HG03354 (cell line): ENCODE results near the gene SMYD4.
"Not testable (repeated sequence)": the region's sequence is repeated elsewhere in the genome, so short reads cannot be mapped to it uniquely, and the experiment has no call there.

Experiments used
- ATAC-seq: cut with Tn5 transposase; IDR thresholded peaks from one replicate; pipeline ENCODE4 v1.9.1; 2021; ENCODE audit warnings: mild to moderate bottlenecking; ENCODE audit not compliant: unreplicated experiment, poor library complexity, severe bottlenecking

Gene SMYD4

DNA sequence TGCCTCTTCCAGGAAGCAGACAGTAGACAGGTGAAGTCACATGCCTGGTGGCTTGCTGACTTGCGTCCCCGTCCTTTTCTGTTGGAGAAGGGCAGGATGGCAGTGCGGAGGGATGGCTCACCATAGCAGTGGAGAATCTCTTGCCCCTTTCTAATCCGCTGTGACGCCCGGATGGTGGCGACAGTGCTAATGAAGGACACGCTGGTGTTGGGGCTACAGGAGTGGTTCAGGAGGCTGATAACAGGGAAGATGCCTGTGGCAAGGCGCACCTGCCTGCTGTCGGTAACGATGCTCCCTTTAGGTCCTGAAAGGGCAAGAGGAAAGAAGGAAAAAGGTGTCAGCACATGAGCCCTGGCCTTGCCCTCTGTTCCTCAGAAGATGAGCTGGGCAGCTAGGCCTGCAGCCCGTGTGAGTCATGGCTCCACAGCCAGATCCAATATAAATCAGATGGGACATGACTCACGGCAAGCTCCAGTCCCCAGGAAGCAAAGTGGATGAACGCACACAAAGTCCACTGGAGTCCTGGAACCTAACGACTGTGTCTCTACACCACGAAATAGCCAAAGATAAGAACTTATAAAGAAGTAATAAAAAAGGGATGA lies 42.3 kb downstream of the SMYD4 start:
- no peak for ATAC-seq

DNA sequence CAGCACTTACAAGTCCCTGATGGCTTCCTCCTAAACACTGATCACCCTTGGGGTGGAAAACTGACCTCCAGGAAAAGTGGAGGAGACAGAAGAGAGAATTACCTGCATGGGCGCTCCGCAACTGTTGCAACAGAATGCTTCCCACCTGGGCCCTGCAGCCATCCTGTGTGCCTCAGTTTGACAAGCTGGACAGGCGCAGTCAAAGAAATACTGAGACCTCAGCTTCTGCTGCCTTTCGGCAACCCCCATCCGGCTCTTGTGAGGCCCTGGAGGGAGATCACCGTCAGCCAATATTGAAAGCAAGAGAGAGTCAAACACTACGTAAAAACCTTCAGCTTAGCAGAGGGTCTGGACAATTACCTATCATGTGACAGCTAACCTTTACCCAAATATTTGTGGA lies 43.0 kb downstream of the SMYD4 start:
- no peak for ATAC-seq

DNA sequence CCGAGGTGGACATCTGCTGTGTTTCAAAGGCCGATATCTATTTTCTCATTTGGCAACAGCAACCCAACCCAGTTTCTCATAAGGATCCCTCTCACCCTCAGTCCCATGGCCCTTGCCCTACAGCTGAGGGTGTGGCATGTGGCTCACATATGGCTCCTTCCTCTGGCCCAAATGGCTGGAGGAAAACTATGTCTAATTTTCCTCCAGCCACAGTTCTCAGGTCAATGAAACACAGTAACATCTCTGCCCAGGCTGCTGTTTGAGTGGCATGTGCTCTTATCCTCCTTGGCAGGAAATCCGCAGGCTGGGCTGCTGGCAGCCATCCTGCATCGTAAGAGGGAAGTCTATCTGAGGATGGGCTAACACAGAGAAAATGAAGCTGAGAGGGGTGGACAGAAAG lies 43.8 kb downstream of the SMYD4 start:
- ATAC-seq: no peak

DNA sequence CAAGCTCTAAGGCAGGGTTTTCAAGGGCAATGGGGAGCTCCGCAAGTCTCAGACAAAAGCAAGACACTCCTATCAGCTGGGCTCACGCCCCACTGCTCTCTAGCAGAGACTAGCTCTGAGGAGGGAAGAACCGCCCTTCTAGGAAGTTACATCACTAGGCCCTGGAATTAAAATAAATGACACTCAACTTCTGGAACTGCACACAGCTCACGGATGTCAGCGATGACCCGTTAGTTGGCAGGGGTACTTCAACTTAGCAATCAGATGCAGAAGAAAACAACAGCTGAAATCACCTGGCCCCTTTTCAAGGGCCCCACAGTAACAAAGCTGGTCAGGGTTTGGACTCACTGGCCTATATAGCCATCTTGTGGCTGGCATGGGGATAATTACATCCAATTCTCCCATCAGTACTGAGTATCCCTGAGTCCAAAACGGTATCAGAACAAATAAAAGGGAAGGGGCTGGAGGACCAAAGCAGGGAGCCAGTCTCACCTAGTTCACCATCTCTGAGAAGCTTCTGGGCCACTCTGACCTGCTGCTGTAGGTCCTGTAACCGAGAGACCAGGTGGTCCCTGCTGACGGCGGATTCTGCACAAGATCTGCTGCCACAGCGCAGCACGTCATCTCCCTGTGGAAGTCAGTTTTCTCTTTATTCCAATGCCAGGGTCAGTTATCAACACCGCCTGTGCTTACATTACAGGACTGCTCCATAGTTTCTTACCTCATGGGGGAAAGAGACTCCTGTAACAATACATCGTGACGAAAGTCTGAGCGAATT lies 45.7 kb downstream of the SMYD4 start:
- no peak for ATAC-seq

DNA sequence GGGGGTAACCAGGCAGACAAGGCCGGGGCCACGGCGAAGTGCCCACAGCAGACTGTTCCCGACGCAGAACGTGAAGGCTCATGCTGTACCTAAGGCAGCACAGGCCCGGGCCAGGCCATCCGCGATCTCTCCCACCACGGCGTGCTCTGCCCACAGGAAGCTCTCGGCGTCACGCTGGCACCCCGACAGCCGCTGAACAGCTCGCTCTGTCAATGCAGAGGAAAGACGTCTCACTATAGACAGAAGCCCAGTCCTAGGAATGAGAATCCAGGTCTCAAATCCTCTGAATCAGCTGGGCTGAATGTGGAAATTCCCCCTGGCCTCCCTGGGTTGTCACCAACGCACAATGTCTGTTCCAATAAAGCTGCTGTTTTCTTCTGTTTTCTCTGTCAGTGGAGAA lies 46.4 kb downstream of the SMYD4 start:
- ATAC-seq: no peak

DNA sequence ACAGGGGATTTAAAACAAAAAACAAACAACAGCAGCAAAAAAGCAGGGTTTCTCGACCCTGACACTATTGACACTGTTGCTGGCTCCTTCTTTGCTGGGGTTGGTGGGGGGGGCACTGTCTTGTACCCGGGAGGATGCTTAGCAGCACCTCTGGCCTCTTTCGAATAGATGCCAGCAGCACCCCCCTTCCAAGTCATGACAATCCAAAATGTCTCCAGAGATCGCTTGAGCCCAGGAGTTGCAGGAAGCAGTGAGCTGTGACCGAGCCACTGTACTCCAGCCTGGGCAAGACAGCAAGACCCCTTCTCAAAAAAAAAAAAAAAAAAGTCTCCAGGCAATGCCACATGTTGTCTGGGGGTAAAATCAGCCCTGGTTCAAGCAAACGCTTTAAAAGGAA lies 47.5 kb downstream of the SMYD4 start:
- ATAC-seq: no peak

DNA sequence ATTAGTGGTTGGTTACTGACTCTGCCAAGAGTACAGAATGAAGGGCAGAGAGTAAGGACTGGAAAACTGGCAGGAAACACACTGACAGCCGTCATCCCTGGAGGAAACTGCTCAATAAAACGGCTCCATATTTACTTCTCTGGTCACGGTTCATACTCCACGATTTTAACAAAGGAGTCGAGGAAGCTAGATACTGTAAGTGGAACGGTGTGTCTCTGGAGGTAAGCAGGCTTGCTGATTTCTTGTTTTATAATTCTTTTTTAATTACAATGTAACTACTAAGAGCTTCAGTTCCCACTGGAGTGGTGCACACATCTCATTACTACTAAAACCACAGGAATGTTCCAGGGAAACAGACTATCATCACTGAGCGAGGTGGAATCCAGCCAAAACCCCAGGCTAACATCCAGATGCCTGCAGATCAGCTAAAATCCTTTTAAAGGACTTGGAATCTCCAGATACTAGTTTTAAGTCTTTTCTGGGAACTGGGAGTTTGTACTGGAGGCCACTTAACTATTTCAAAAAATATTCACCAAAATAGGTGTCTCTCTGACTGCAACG lies 50.1 kb downstream of the SMYD4 start:
- ATAC-seq: no peak

DNA sequence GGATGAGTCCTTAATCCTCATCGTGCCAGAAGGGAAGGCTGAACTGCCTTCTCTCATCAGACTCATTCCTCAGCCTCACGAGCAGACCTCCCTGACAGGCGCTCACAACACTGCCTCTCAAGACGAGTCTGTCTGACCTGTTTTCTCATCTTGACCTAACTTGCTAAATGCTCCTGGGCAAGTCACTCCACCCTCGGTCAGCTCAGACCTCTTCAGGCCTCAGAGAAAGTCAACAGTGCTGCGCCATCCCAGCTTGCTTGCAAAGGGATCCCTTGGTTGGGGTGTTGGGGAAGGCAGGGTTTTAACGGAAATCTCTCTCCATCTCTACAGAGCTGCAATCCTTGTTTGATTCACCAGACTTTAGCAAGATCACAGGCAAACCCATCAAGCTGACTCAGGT lies 52.8 kb downstream of the SMYD4 start:
- ATAC-seq: no peak

DNA sequence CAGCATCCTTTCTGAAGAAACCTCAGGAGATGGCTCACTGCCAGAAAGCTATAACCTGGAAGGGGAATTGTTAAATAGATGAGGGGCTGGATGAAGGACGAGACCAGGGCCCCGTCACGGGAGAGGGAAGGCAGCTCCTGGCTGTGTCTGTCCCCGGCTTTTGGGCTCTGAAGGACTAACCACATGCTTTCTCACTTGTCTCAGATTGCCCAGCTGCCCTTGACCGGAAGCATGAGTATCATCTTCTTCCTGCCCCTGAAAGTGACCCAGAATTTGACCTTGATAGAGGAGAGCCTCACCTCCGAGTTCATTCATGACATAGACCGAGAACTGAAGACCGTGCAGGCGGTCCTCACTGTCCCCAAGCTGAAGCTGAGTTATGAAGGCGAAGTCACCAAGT lies 53.4 kb downstream of the SMYD4 start:
- ATAC-seq: no peak

DNA sequence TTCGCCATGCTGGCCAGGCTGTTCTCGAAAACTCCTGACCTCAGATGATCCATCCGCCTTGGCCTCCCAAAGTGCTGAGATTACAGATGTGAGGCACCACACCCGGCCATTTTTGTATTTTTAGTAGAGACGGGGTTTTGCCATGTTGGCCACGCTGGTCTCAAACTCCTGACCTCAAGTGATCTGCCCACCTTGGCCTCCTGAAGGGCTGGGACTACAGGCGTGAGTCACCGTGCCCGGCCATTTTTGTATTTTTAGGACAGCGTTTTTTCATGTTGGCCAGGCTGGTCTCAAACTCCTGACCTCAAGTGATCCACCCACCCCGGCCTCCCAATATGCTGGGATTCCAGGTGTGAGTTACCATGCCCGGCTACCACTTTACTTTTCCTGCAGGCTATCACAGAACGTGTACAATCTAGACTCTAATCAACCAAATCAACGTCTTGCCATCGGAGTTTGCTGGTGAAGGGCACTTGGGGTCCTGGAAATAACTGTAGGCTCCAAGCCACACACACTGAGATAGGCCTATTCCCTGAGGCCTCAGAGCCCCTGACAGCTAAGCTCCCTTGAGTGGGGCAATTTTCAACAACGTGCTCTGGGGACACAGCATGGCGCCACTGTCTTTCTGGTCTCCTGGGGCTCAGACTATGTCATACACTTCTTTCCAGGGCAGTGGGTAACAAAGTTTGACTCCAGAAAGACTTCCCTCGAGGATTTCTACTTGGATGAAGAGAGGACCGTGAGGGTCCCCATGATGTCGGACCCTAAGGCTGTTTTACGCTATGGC lies 55.1 kb downstream of the SMYD4 start:
- ATAC-seq: no peak

DNA sequence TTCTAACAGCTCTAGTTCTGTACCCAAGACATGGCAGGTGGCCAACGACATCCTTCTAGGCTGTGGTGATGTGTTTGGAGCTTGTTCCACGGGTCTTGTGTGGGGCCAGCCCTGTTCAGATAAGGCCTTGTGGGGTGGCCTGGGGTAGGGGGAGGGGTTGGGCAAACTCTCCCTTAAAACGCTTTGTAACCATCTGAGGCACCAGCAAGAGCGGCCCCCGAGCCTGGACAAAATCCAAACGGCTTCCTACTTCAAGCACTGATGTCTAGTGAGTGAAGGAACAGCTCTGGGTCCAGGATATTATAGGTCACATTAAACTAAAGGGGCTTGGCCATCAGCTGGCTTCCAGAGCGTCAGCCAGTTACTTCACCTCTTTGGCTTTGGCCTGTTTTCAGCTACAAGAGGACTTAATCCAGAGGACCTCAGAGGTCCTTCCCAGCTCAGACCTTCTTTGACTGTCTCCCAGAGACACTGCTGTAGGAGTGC lies 56.0 kb downstream of the SMYD4 start:
- ATAC-seq: no peak

DNA sequence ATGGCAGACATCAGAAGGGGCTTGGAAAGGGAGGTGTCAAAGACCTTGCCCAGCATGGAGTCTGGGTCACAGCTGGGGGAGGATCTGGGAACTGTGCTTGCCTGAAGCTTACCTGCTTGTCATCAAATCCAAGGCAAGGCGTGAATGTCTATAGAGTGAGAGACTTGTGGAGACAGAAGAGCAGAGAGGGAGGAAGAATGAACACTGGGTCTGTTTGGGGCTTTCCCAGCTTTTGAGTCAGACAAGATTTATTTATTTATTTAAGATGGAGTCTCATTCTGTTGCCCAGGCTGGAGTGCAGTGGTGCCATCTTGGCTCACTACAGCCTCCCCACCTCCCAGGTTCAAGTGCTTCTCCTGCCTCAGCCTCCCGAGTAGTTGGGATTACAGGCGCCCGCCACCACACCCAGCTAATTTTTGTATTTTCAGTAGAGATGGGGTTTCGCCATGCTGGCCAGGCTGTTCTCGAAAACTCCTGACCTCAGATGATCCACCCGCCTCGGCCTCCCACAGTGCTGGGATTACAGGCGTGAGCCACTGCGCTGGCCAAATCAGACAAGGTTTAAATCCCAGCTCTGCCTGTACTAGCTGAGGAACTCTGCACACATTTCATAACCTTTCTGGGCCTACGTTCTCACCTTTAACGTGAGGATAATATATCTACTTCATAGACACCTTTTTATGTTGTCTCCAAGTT lies 56.6 kb downstream of the SMYD4 start:
- not testable (repeated sequence) for ATAC-seq

DNA sequence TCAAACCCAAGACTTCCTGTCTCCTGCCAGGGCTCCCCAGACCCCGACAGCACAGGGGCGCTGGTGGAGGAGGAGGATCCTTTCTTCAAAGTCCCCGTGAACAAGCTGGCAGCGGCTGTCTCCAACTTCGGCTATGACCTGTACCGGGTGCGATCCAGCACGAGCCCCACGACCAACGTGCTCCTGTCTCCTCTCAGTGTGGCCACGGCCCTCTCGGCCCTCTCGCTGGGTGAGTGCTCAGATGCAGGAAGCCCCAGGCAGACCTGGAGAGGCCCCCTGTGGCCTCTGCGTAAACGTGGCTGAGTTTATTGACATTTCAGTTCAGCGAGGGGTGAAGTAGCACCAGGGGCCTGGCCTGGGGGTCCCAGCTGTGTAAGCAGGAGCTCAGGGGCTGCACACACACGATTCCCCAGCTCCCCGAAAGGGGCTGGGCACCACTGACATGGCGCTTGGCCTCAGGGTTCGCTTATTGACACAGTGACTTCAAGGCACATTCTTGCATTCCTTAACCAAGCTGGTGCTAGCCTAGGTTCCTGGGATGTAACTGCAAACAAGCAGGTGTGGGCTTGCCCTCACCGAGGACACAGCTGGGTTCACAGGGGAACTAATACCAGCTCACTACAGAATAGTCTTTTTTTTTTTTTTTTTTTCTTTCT lies 59.8 kb downstream of the SMYD4 start:
- no peak for ATAC-seq

DNA sequence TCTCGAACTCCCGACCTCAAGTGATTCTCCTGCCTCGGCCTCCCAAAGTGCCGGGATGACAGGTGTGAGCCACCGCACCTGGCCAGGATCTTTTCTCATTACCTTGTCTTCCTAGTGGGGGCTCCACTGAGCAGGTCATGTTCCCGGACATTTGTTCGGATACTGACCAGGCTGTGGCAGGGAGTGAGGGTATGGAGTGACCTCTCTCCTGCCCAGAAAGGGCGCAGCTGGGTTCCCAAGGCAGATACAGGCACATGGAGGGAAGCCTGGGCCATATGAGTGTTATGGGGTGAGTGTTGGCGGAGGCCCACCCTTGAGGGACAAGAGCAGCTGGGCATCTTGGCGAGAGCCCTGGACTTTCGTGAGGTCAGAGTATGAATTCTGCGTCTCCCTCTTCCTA lies 62.3 kb downstream of the SMYD4 start:
- ATAC-seq: no peak

DNA sequence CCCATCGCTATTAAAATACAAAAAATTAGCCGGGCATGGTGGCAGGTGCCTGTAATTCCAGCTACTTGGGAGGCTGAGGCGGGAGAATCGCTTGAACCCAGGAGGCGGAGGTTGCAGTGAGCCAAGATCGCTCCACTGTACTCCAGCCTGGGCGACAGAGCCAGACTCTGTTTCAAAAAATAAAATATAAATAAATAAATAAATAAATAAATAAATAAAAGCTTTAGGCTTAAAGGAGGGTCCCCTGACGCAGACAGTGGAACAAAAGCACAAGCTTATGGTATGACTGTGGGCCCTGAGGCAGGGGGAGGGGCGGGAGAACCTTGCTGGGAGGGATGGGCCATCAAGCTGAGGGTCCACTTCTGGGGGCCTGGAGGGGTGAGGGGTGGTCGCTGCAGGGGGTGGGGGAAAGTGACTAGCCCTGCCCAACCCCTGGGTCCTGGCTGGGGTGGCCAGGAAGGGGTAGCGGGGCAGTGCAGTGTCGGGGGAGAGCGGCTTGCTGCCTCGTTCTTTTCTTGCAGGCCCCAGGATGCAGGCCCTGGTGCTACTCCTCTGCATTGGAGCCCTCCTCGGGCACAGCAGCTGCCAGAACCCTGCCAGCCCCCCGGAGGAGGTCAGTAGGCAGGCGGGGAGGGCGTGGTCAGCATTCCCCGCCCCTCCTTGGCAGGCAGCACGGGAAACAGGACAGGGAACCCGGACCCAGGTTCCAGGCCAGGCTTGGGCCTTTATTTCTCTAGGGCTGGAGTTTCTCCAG lies 63.1 kb downstream of the SMYD4 start:
- ATAC-seq: no peak

DNA sequence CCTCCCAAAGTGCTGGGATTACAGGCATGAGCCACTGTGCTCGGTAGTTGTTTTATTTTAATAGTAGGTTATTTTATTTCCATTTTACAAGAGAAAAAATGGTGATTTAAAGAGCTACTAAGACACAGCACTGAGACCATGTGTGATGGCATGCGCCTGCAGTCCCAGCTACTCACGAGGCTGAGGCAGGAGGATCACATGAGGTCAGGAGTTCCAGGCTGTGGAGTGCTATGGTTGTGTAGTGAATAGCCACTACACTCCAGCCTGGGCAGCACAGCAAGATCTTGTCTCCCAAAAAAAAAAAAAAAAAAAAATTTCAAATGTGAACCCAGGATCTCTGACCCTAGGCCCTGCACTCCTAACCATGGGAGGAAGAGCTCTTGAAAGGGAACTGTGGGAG lies 64.1 kb downstream of the SMYD4 start:
- ATAC-seq: no peak

DNA sequence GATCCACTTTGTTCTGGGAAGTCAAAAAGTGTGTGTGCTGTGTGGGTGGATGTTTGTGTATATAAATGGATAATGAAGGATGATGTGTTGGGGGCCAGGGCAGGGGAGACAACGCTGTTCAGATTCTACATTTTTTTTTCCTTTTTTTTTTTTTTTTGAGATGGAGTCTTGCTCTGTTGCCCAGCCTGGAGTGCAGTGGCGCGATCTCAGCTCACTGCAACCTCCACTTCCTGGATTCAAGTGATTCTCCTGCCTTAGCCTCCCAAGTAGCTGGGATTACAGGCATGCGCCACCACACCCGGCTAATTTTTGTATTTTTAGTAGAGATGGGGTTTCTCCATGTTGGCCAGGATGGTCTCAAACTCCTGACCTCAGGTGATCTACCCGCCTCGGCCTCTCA lies 65.0 kb downstream of the SMYD4 start:
- ATAC-seq: not testable (repeated sequence)

DNA sequence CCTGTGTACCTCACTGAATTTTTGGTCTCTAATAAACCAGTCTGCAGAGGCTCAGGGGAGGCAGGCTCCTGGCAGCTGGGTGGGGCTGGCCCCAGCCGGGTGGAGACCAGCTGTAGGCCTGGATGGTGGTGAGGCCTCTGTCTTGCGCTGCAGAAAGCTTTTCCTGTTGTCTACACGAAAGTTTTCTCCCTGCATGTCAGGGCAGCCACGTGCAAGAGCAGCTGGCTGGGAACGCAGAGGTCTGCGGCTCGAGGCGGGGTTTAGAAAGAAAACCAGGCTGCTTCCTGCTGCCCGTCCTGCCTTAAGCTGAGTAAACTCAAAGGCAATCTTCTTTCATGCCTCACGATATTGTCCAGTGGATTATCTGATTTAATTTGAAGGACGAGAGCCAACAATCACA lies 65.4 kb downstream of the SMYD4 start:
- ATAC-seq: no peak
